Measurements from ENCODE around the gene JPH4.
A peak's percentile ranks its signal among the peaks of the same experiment; 100 is the strongest.
"Not testable (repeated sequence)": the region's sequence is repeated elsewhere in the genome, so short reads cannot be mapped to it uniquely, and the experiment has no call there.

Gene JPH4

GRCh38 chr14:23538050-23538718, 40.4 kb downstream of the JPH4 start:
- Histone ChIP-seq H3K4me2 (ENCODE audit: low read length) (no peak overlapping the region), H3K27ac (peak overlapping the region; percentile 82), H3K27me3 (ENCODE audit: control insufficient read depth, insufficient read depth, low read length) (no peaks in the 10 kb centered on the region), H2AFZ (peak overlapping the region; percentile 87), H3K4me1 (peaks cover 14% of the 10 kb centered on the region), H3K9me3 (ENCODE audit: control insufficient read depth, low read length) (no peaks in the 10 kb centered on the region), H3K36me3 (ENCODE audit: control insufficient read depth, insufficient read depth, low read length) (no peaks in the 10 kb centered on the region), H3K4me3 (ENCODE audit: low read depth, low read length) (no peak overlapping the region), H3K9ac (no peak overlapping the region), H3K79me2 (peaks cover 11% of the 10 kb centered on the region)
- TF ChIP-seq, protein P1, sequence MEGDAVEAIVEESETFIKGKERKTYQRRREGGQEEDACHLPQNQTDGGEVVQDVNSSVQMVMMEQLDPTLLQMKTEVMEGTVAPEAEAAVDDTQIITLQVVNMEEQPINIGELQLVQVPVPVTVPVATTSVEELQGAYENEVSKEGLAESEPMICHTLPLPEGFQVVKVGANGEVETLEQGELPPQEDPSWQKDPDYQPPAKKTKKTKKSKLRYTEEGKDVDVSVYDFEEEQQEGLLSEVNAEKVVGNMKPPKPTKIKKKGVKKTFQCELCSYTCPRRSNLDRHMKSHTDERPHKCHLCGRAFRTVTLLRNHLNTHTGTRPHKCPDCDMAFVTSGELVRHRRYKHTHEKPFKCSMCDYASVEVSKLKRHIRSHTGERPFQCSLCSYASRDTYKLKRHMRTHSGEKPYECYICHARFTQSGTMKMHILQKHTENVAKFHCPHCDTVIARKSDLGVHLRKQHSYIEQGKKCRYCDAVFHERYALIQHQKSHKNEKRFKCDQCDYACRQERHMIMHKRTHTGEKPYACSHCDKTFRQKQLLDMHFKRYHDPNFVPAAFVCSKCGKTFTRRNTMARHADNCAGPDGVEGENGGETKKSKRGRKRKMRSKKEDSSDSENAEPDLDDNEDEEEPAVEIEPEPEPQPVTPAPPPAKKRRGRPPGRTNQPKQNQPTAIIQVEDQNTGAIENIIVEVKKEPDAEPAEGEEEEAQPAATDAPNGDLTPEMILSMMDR (IDR thresholded peaks at IDR 0.05) = no peak

DNA sequence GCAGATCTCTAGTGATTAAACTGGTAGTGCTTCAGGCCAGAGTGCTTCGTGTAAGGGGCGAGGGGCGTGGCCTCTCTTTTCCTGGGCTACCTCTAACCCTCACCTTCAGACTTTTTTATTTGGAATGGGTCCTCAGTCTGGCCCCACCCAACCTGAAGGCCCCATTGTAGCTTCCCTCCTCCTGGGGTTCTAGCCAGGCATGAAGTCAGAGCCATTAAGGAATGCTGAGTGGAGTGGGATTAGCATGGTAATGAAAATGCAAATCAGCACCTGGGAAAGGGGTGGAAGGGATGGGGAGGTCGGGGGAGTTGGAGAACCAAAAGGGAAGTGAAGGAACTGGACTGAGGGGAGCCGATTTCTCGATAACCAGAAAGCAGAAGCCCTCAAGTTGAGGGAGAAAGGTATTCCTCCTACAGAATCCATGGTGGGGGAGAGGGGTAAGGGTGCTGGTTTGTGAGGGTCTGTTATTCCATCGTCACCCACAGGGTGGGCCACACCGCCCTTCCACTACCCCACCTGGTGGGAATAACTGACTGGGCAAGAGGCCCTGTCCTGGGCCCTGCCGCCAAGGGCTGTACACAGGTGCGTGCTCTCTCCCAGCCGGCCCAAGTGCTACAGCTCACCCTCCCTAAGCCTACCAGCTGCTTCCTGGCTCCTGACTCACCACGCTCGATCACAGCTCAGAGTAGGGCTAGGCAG, 41.1 kb downstream of the JPH4 start:
- Histone ChIP-seq H3K4me1 (peaks cover 18% of the 10 kb centered on the region), H3K27ac (no peak overlapping the region), H3K9me3 (ENCODE audit: control insufficient read depth, low read length) (no peaks in the 10 kb centered on the region), H3K9ac (no peak overlapping the region), H3K4me2 (ENCODE audit: low read length) (no peak overlapping the region), H3K36me3 (ENCODE audit: control insufficient read depth, insufficient read depth, low read length) (no peaks in the 10 kb centered on the region), H3K79me2 (peaks cover 18% of the 10 kb centered on the region), H3K27me3 (ENCODE audit: control insufficient read depth, insufficient read depth, low read length) (no peaks in the 10 kb centered on the region), H3K4me3 (ENCODE audit: low read depth, low read length) (no peak overlapping the region), H2AFZ (no peak overlapping the region)
- TF ChIP-seq, protein P1 (IDR thresholded peaks at IDR 0.05) = no peak

- not testable (repeated sequence) for H3K36me3 ChIP-seq (ENCODE audit: control insufficient read depth, insufficient read depth, low read length); H2AFZ ChIP-seq; H3K9ac ChIP-seq; H3K4me2 ChIP-seq (ENCODE audit: low read length); H3K9me3 ChIP-seq (ENCODE audit: control insufficient read depth, low read length); H3K27me3 ChIP-seq (ENCODE audit: control insufficient read depth, insufficient read depth, low read length); H3K27ac ChIP-seq; H3K4me3 ChIP-seq (ENCODE audit: low read depth, low read length)
- Histone ChIP-seq H3K4me1 (peaks cover 19% of the 10 kb centered on the region), H3K79me2 (peaks cover 20% of the 10 kb centered on the region)
These were observed 41.7 kb downstream of the JPH4 start for GRCh38 chr14:23536906-23537305.

GRCh38 chr14:23536494-23536893, 42.1 kb downstream of the JPH4 start:
- H3K27ac ChIP-seq = no peak overlapping the region
- TF ChIP-seq, protein P1 (IDR thresholded peaks at IDR 0.05) = no peak
- peaks cover 17% of the 10 kb centered on the region for H3K79me2 ChIP-seq

DNA sequence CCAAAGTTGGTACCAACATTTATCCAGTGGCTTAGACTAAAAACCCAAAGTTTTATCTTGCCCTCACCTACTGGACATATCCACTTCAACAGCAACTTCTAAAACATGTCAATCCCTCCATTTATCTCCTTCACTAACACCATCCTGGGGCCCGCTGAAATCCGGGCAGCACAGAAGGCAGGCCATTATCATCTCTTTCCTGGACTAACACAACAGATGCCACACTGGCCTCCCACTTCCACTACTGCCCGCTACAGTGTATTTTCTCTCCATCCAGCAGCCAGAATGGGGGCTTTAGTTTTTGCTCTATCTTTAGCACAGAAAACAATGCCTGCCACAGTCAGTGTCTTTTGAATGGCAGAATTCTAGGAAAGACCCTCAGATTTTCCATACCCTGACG, 42.6 kb downstream of the JPH4 start:
- Histone ChIP-seq H3K27ac (no peak overlapping the region), H3K9ac (no peak overlapping the region), H3K4me3 (ENCODE audit: low read depth, low read length) (no peak overlapping the region), H3K9me3 (ENCODE audit: control insufficient read depth, low read length) (no peaks in the 10 kb centered on the region), H3K36me3 (ENCODE audit: control insufficient read depth, insufficient read depth, low read length) (no peaks in the 10 kb centered on the region), H2AFZ (no peak overlapping the region), H3K4me1 (peaks cover 26% of the 10 kb centered on the region), H3K27me3 (ENCODE audit: control insufficient read depth, insufficient read depth, low read length) (no peaks in the 10 kb centered on the region), H3K4me2 (ENCODE audit: low read length) (no peak overlapping the region), H3K79me2 (peaks cover 15% of the 10 kb centered on the region)
- TF ChIP-seq, protein P1 (IDR thresholded peaks at IDR 0.05) = no peak

More at GRCh38 chr14:23536494-23536893, 42.1 kb downstream of the JPH4 start:
- Histone ChIP-seq H3K4me2 (ENCODE audit: low read length) (no peak overlapping the region), H3K9me3 (ENCODE audit: control insufficient read depth, low read length) (no peaks in the 10 kb centered on the region), H3K4me1 (peaks cover 20% of the 10 kb centered on the region), H2AFZ (no peak overlapping the region), H3K27me3 (ENCODE audit: control insufficient read depth, insufficient read depth, low read length) (no peaks in the 10 kb centered on the region), H3K9ac (no peak overlapping the region), H3K4me3 (ENCODE audit: low read depth, low read length) (no peak overlapping the region), H3K36me3 (ENCODE audit: control insufficient read depth, insufficient read depth, low read length) (no peaks in the 10 kb centered on the region)

Measured in parathyroid adenoma (tissue), 2 donors.